K562 treated with DMSO at 1 percent for 48 hours (cell line): Measurements from ENCODE around the gene ANKS6. TPM values are rescaled to one million over a fixed set of nuclear protein-coding genes. Genes with fewer than 3 reads are reported as not detected.

ENCODE experiments used
- total RNA-seq: library from RNA; unstranded; fragments of 300-600 nt; gene quantifications from 2 replicates; pipeline ENCODE4 v1.2.3, GENCODE V29; 2022; ENCODE audit warnings: low replicate concordance; ENCODE audit errors: extremely low read depth

Gene ANKS6
- total RNA-seq: not detected in 2 replicates

GRCh38 chr9:98796364-98797101, at the start of gene ANKS6:
Gene ANKS6 (minus strand): TSS chr9:98796555. CDS start chr9:98796491, 64 bp downstream.

DNA sequence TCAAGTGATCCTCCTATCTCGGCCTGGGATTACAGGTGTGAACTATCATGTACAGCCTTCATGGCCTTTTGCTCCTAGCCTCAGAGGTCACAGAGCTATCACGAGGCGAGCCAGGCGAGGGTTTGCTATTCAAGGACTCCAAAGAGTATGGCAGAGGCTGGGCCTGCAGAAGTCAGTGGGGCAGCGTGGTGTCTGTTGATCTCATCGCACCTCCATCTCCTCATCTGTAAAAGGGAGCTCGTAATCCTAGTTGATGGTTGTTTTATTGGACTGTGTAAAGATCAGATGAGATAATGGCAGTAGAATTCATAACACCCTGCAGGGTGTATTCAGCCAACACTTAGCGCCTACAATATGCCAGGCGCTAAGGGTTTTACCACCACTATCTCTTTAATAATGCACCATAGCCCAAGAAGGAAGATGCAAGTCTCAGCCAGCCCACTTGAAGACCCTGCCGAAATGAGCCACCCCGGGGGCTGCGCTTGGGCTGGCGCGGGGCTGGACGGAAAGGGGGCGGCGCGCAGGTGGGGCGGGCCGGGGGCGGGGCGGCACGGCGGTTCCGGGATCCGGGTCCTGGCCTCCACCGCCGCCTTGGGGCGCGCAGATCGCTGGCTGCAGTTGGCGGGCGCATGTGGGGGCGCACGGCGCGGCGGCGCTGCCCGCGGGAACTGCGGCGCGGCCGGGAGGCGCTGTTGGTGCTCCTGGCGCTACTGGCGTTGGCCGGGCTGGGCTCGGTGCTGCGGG, 10.9 kb upstream of the ANKS6 start, which contains the start of gene GALNT12:
GALNT12 (plus strand) TSS at position 601 of the 744 bp plus-strand sequence; CDS start at position 630, 29 bp downstream.

DNA sequence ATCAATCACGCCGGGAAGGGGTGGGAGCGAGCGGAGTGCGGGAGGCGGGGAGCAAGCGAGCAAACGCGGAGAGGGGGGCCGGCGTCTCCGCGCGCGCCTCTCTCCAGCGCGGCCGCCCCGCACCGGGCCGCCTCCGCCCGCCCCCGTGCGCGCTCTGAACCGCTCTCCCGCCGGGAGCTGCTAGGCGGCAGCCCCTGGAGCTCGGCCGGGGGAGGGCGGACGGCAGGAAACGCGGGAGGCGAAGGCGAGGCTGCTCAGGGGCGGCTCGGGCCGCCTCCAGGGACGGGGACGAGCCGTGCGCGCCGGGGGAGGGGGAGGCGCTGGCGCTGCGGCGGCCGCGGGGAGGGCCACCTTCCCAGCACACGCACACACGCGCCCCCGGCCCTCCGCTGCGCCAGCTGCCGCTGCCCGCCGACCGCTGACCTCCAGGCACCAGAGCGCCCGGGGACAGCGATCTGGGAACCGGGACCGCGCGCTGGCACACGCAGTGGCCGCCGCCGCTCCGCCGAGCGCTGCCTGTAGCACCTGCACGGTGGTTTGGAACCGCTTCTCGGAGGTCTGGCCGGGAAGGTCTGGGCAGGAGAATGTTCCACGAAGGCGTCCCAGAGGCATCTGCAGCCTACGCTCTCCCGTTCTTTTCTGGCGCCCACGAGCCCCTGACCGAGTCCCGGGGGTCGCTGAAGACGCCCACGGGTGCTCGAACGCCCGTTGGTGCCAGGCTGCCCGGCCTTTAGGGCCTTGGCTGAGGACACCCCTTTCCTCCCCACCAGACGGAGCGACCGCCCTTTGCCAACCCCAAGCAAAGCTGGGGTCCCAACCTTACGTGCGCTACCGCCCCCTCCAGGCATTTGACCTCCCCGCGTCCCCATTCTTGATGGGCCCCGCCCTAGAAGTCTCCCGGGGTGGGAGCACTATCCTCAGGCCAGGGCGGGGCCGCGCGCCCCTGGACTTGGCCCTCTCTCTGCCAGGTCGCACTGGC, 87.1 kb downstream of the ANKS6 start, which contains the start of gene GABBR2:
GABBR2 (minus strand) TSS at position 3 of the 979 bp plus-strand sequence. CDS start 198 bp downstream, outside the sequence.

Other genes with a start within 250 kb of the ANKS6 start
- not detected in 2 replicates for gene GABBR2, start 87.6 kb downstream of the ANKS6 start, total RNA-seq
- not detected in 2 replicates for gene GALNT12, start 11.1 kb upstream of the ANKS6 start, total RNA-seq
- gene COL15A1, start 147.4 kb upstream of the ANKS6 start, total RNA-seq: not detected in 2 replicates